NCI-H2081 treated with DMSO at 0.1 percent for 48 hours (cell line): Measurements from ENCODE around the gene PTGES3L.
"Not testable (repeated sequence)": the region's sequence is repeated elsewhere in the genome, so short reads cannot be mapped to it uniquely, and the experiment has no call there.

Experiments
- DNase-seq: peaks from one replicate; lab custom pipeline; 2025; lab: John Stamatoyannopoulos, UW

The PTGES3L gene

GRCh38 chr17:42919522-42920077, 60.3 kb downstream of the PTGES3L start:
- DNase-seq, result not testable (repeated sequence)

GRCh38 chr17:42918902-42919521, 60.9 kb downstream of the PTGES3L start:
- DNase-seq, result peak; percentile 93
